H9 (cell line): ENCODE data around the gene NANOS2. TPM values are rescaled to one million over a fixed set of nuclear protein-coding genes. Genes with fewer than 3 reads are reported as not detected.

Experiments
- DNase-seq: peaks from one replicate; pipeline ENCODE4 v3.0.0-alpha.2; 2017
- H2AFZ ChIP-seq: one replicate; pipeline ENCODE4 v1.6.1; 2013; ENCODE audit warnings: mild to moderate bottlenecking, low read length, control low read depth, moderate library complexity
- H2AK5ac ChIP-seq: 2 replicates; pipeline ENCODE4 v1.6.1; 2013; ENCODE audit warnings: low read length, control low read depth, mixed read lengths; ENCODE audit not compliant: insufficient read length
- H2BK120ac ChIP-seq: one replicate; pipeline ENCODE4 v1.6.1; 2013; ENCODE audit warnings: low read depth, mild to moderate bottlenecking, low read length, control low read depth, inconsistent platforms; ENCODE audit not compliant: poor library complexity, severe bottlenecking
- H2BK12ac ChIP-seq: 2 replicates; pipeline ENCODE4 v1.6.1; 2013; ENCODE audit warnings: low read length, control low read depth, mixed read lengths, low read depth; ENCODE audit not compliant: insufficient read length
- H2BK15ac ChIP-seq: 2 replicates; pipeline ENCODE4 v1.6.1; 2013; ENCODE audit warnings: low read depth, low read length, control low read depth
- H2BK20ac ChIP-seq: one replicate; pipeline ENCODE4 v1.6.1; 2013; ENCODE audit warnings: low read depth, mild to moderate bottlenecking, low read length, control low read depth, inconsistent platforms; ENCODE audit not compliant: poor library complexity, severe bottlenecking
- H2BK5ac ChIP-seq: 2 replicates; pipeline ENCODE4 v1.6.1; 2013; ENCODE audit warnings: low read length, control low read depth, mixed read lengths; ENCODE audit not compliant: insufficient read length
- H3K14ac ChIP-seq: 2 replicates; pipeline ENCODE4 v1.6.1; 2013; ENCODE audit warnings: low read length, control low read depth; ENCODE audit not compliant: insufficient read depth
- H3K18ac ChIP-seq: 2 replicates; pipeline ENCODE4 v1.6.1; 2013; ENCODE audit warnings: low read depth, mild to moderate bottlenecking, mixed read lengths, low read length, control low read depth; ENCODE audit not compliant: insufficient read length
- H3K23ac ChIP-seq: 2 replicates; pipeline ENCODE4 v1.6.1; 2013; ENCODE audit warnings: low read length, control low read depth, mixed read lengths, low read depth; ENCODE audit not compliant: insufficient read length
- H3K23me2 ChIP-seq: 2 replicates; pipeline ENCODE4 v1.6.1; 2013; ENCODE audit warnings: low read depth, mild to moderate bottlenecking, mixed read lengths, low read length, control low read depth; ENCODE audit not compliant: insufficient read length, poor library complexity, severe bottlenecking
- H3K27ac ChIP-seq: 2 replicates; pipeline ENCODE4 v1.5.1; 2013; ENCODE audit warnings: low read length, control low read depth, mixed read lengths, low read depth; ENCODE audit not compliant: insufficient read length
- H3K27me3 ChIP-seq: 2 replicates; pipeline ENCODE4 v1.6.1; 2013; ENCODE audit warnings: low read length, control low read depth, inconsistent platforms; ENCODE audit not compliant: insufficient read depth
- H3K4ac ChIP-seq: 2 replicates; pipeline ENCODE4 v1.6.1; 2013; ENCODE audit warnings: low read depth, mild to moderate bottlenecking, control low read depth, inconsistent platforms, low read length, moderate library complexity
- H3K4me1 ChIP-seq: 2 replicates; pipeline ENCODE4 v1.6.1; 2013; ENCODE audit warnings: low read length, control low read depth, inconsistent platforms; ENCODE audit not compliant: insufficient read depth
- H3K4me2 ChIP-seq: 2 replicates; pipeline ENCODE4 v1.6.1; 2013; ENCODE audit warnings: low read length, control low read depth, mixed read lengths; ENCODE audit not compliant: insufficient read length, insufficient read depth
- H3K56ac ChIP-seq: 2 replicates; pipeline ENCODE4 v1.6.1; 2013; ENCODE audit warnings: low read depth, mild to moderate bottlenecking, mixed read lengths, low read length, control low read depth; ENCODE audit not compliant: insufficient read length
- H3K79me1 ChIP-seq: 2 replicates; pipeline ENCODE4 v1.6.1; 2013; ENCODE audit warnings: low read depth, mild to moderate bottlenecking, moderate library complexity, low read length, control low read depth, inconsistent platforms; ENCODE audit not compliant: insufficient read depth, poor library complexity, severe bottlenecking
- H3K79me2 ChIP-seq: 2 replicates; pipeline ENCODE4 v1.6.1; 2013; ENCODE audit warnings: low read length, control low read depth, inconsistent platforms; ENCODE audit not compliant: insufficient read depth
- H3K9ac ChIP-seq: 2 replicates; pipeline ENCODE4 v1.6.1; 2013; ENCODE audit warnings: low read length, control low read depth, mixed read lengths; ENCODE audit not compliant: insufficient read length; ENCODE audit errors: extremely low read depth
- H3K9me3 ChIP-seq: one replicate; pipeline ENCODE4 v1.6.1; 2013; ENCODE audit warnings: low read depth, low read length, inconsistent platforms; ENCODE audit not compliant: control insufficient read depth
- H3T11ph ChIP-seq: one replicate; pipeline ENCODE4 v1.6.1; 2013; ENCODE audit warnings: mild to moderate bottlenecking, low read length, control low read depth, inconsistent platforms
- H4K20me1 ChIP-seq: one replicate; pipeline ENCODE4 v1.6.1; 2013; ENCODE audit not compliant: control insufficient read depth, insufficient read length, insufficient read depth
- H4K5ac ChIP-seq: 2 replicates; pipeline ENCODE4 v1.6.1; 2013; ENCODE audit warnings: low read depth, mild to moderate bottlenecking, mixed read lengths, low read length, control low read depth; ENCODE audit not compliant: insufficient read length
- H4K8ac ChIP-seq: replicated peaks from 2 replicates; pipeline ENCODE4 v1.6.1; 2013; ENCODE audit warnings: low read length, control low read depth, mixed read lengths, low read depth; ENCODE audit not compliant: insufficient read length
- H4K91ac ChIP-seq: 2 replicates; pipeline ENCODE4 v1.6.1; 2013; ENCODE audit warnings: low read depth, mild to moderate bottlenecking, moderate library complexity, mixed read lengths, low read length, control low read depth; ENCODE audit not compliant: insufficient read length
- H3K27ac Mint-ChIP-seq, 3 experiments: 2 replicates in 2 of 3; 3 replicates in 1 of 3; pipeline ENCODE4 v1.8.0; 2020 to 2021; ENCODE audit warnings: mixed read lengths in 3 of 3, mild to moderate bottlenecking in 1 of 3, moderate library complexity in 1 of 3
- H3K27me3 Mint-ChIP-seq: 2 replicates; pipeline ENCODE4 v1.8.0; 2021; ENCODE audit warnings: low read depth, mild to moderate bottlenecking, moderate library complexity, mixed read lengths
- H3K36me3 Mint-ChIP-seq, 3 experiments: 2 replicates in 2 of 3; 3 replicates in 1 of 3; pipeline ENCODE4 v1.8.0; 2020 to 2021; ENCODE audit warnings: low read depth in 3 of 3, mixed read lengths in 3 of 3; ENCODE audit not compliant: insufficient read depth in 1 of 3
- H3K4me1 Mint-ChIP-seq, 2 experiments: 2 replicates each; pipeline ENCODE4 v1.8.0; 2020; ENCODE audit warnings: mixed read lengths in 2 of 2
- H3K4me3 Mint-ChIP-seq, 2 experiments: 2 replicates in 1 of 2; 3 replicates in 1 of 2; pipeline ENCODE4 v1.8.0; 2020 to 2021; ENCODE audit warnings: mild to moderate bottlenecking in 2 of 2, mixed read lengths in 2 of 2, moderate library complexity in 1 of 2
- H3K9me3 Mint-ChIP-seq, 2 experiments: 2 replicates in 1 of 2; 3 replicates in 1 of 2; pipeline ENCODE4 v1.8.0; 2020; ENCODE audit warnings: mild to moderate bottlenecking in 2 of 2, mixed read lengths in 2 of 2, moderate library complexity in 1 of 2
- WGBS: extraction: QIAGEN DNeasy Blood & Tissue Kit; methylation state at CpG from one replicate; pipeline ENCODE4 v1.1.7; 2013; ENCODE audit warnings: missing lambda C conversion rate, low lambda C conversion rate, mixed read lengths; ENCODE audit not compliant: insufficient read length; ENCODE audit errors: extremely low coverage; 5-methylcytosine and 5-hydroxymethylcytosine counted together
- total RNA-seq: library from RNA; stranded (reverse); gene quantifications from 2 replicates; pipeline ENCODE4 v1.2.1, GENCODE V29; 2021
- TF ChIP-seq, protein P1 (sequence below): fragments of 200-600 bp; sonication (generic); conservative IDR thresholded peaks from 3 replicates; pipeline ENCODE4 v1.8.0; 2021; ENCODE audit warnings: antibody characterized with exemption, mild to moderate bottlenecking

Gene NANOS2
- total RNA-seq, 1 experiment from 2014 or later, result not detected

DNA sequence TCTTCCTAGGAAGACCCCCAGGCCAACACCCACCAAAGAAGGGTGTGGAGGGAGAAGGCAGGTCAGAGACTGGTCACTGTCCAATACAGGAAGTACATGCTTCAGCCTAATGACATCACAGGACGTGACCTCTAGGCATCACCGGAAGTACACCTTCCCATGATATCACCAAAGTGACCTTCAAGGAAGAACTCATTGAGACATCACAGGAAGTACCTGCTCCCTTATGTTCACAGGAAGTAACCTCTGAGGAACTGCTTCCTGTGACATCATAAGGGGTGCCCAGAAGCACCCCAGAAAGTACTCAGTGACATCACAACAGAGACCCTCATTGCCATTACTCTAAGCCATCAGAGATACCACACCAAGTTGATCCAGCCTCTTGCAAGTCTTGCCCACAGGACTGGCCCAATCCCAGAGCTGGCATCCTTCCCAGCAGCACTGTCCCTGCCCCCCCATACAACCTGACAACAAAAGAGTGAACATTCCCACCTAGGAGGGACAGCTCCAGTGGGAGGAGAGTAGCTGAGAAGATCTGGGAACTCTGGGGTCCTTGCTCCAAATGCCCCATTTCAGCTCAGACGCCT, 24.2 kb upstream of the NANOS2 start:
- H3K14ac ChIP-seq, result no peak overlapping the region
- H3K4me2 ChIP-seq, result no peak overlapping the region
- H2BK120ac ChIP-seq, result no peak overlapping the region
- no peak overlapping the region for H2BK15ac ChIP-seq
- H4K91ac ChIP-seq, result no peak overlapping the region
- no peak overlapping the region for H2BK5ac ChIP-seq
- no peaks in the 10 kb centered on the region for H3K4me1 ChIP-seq
- H3K9me3 ChIP-seq, result no peaks in the 10 kb centered on the region
- no peak overlapping the region for H2BK12ac ChIP-seq
- H3K27me3 ChIP-seq, result no peaks in the 10 kb centered on the region
- H3K9ac ChIP-seq, result no peak overlapping the region
- no peak overlapping the region for H2AFZ ChIP-seq
- DNase-seq, result no peak
- no peak overlapping the region for H3K4ac ChIP-seq
- no CpG with 5 or more reads among the region's 3 CpGs for WGBS
- no peak overlapping the region for H2AK5ac ChIP-seq
- no peak overlapping the region for H4K8ac ChIP-seq
- H3K27ac ChIP-seq, result no peak overlapping the region
- H3K36me3 Mint-ChIP-seq, result peaks cover 0 to 9% (median 2%) of the 10 kb centered on the region in 3 experiments; a peak in 3 of 7 replicates
- no peak overlapping the region for H2BK20ac ChIP-seq
- TF ChIP-seq, protein P1, sequence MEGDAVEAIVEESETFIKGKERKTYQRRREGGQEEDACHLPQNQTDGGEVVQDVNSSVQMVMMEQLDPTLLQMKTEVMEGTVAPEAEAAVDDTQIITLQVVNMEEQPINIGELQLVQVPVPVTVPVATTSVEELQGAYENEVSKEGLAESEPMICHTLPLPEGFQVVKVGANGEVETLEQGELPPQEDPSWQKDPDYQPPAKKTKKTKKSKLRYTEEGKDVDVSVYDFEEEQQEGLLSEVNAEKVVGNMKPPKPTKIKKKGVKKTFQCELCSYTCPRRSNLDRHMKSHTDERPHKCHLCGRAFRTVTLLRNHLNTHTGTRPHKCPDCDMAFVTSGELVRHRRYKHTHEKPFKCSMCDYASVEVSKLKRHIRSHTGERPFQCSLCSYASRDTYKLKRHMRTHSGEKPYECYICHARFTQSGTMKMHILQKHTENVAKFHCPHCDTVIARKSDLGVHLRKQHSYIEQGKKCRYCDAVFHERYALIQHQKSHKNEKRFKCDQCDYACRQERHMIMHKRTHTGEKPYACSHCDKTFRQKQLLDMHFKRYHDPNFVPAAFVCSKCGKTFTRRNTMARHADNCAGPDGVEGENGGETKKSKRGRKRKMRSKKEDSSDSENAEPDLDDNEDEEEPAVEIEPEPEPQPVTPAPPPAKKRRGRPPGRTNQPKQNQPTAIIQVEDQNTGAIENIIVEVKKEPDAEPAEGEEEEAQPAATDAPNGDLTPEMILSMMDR, result no peak
- H3K23me2 ChIP-seq, result no peaks in the 10 kb centered on the region
- H3T11ph ChIP-seq, result no peak overlapping the region
- H3K18ac ChIP-seq, result no peak overlapping the region
- H4K5ac ChIP-seq, result no peak overlapping the region
- H3K56ac ChIP-seq, result no peak overlapping the region
- no peaks in the 10 kb centered on the region for H3K79me2 ChIP-seq
- no peak overlapping the region for H3K23ac ChIP-seq
- peaks cover 19% of the 10 kb centered on the region for H3K27me3 Mint-ChIP-seq
- no peak overlapping the region for H3K4me3 Mint-ChIP-seq
- peaks cover 5 to 32% of the 10 kb centered on the region in 2 experiments; a peak in 3 of 4 replicates for H3K4me1 Mint-ChIP-seq
- H4K20me1 ChIP-seq, result no peaks in the 10 kb centered on the region
- H3K79me1 ChIP-seq, result no peaks in the 10 kb centered on the region
- H3K27ac Mint-ChIP-seq, result no peak overlapping the region
- H3K9me3 Mint-ChIP-seq, result no peaks in the 10 kb centered on the region; a peak in 1 of 5 replicates
